Regular cardiac myocyte (primary cell): ENCODE measurements around the gene DLG5. TPM values are rescaled to one million over a fixed set of nuclear protein-coding genes. Genes with fewer than 3 reads are reported as not detected.

ENCODE experiments used
- total RNA-seq: library from RNA; depleted of rRNA; stranded (reverse); fragments of >200 nt; gene quantifications from 2 replicates; pipeline ENCODE4 v1.2.3, GENCODE V29; 2014

Gene DLG5
- 22.8 and 35.1 TPM in 2 replicates for total RNA-seq

GRCh38 chr10:77926566-77927401 lies at the start of gene DLG5:
TSS of gene DLG5 (minus strand) at chr10:77926755. CDS start at chr10:77926520, 235 bp downstream.

Other genes starting within 250 kb of the DLG5 start
- gene POLR3A, start 102.8 kb upstream of the DLG5 start, total RNA-seq, result 14.9 and 29.1 TPM in 2 replicates
- 2,061 and 2,395 TPM in 2 replicates for gene RPS24, start 107.1 kb upstream of the DLG5 start, total RNA-seq